Measurements from ENCODE around the gene EIF5B. TPM values are rescaled to one million over a fixed set of nuclear protein-coding genes. Genes with fewer than 3 reads are reported as not detected.

The EIF5B gene
- total RNA-seq, 1 experiment from 2014 or later = 79.5 TPM

GRCh38 chr2:99346218-99346617 lies 9.0 kb downstream of the EIF5B start:
- H3K4me1 ChIP-seq = peaks cover 9% of the 10 kb centered on the region
- CTCF ChIA-PET = no interaction called here
- Mint-ChIP-seq H3K27ac (ENCODE audit: unreplicated experiment) (no peak overlapping the region), H3K36me3 (ENCODE audit: insufficient read depth, unreplicated experiment) (peaks cover 20% of the 10 kb centered on the region), H3K9me3 (ENCODE audit: unreplicated experiment) (no peaks in the 10 kb centered on the region), H3K4me1 (ENCODE audit: low read depth, unreplicated experiment) (peaks cover 12% of the 10 kb centered on the region), H3K4me3 (ENCODE audit: unreplicated experiment) (no peak overlapping the region), H3K27me3 (ENCODE audit: insufficient read depth, unreplicated experiment) (no peaks in the 10 kb centered on the region)
- TF ChIP-seq CTCF (IDR thresholded peaks at IDR 0.05; ENCODE audit: insufficient read depth in 1 of 2, low read depth in 1 of 2, low read length in 1 of 2, severe bottlenecking in 1 of 2, unreplicated experiment in 1 of 2) = no peak
- no TSS peak for BruUV-seq (replicated peaks)
- no peaks in the 10 kb centered on the region for H3K9me3 ChIP-seq
- POLR2A ChIA-PET = no interaction called here
- no peaks in the 10 kb centered on the region for H3K36me3 ChIP-seq (ENCODE audit: control insufficient read depth, insufficient read depth, low read length)
- no peaks in the 10 kb centered on the region for H3K27me3 ChIP-seq (replicated peaks; ENCODE audit: control insufficient read depth, insufficient read depth, low read length)
- intact Hi-C loops (cut with micrococcal nuclease; ENCODE audit: unreplicated experiment) = no loop called here
- no peak for DNase-seq
- H3K4me3 ChIP-seq (ENCODE audit: low read depth, low read length) = no peak overlapping the region

- Histone ChIP-seq H3K4me1 (peaks cover 6% of the 10 kb centered on the region; the same call in 1 of the 2 replicates), H3K27me3 (replicated peaks; ENCODE audit: control insufficient read depth, insufficient read depth, low read length) (no peaks in the 10 kb centered on the region), H3K4me3 (ENCODE audit: low read depth, low read length) (no peak overlapping the region), H3K9me3 (no peaks in the 10 kb centered on the region), H3K36me3 (ENCODE audit: control insufficient read depth, insufficient read depth, low read length) (no peaks in the 10 kb centered on the region)
- ChIA-PET POLR2A (no interaction called here), CTCF (no interaction called here)
- TF ChIP-seq CTCF (IDR thresholded peaks at IDR 0.05; ENCODE audit: insufficient read depth in 1 of 2, low read depth in 1 of 2, low read length in 1 of 2, severe bottlenecking in 1 of 2, unreplicated experiment in 1 of 2) = no peak
- Mint-ChIP-seq H3K27ac (ENCODE audit: unreplicated experiment) (no peak overlapping the region), H3K4me1 (ENCODE audit: low read depth, unreplicated experiment) (peaks cover 12% of the 10 kb centered on the region), H3K9me3 (ENCODE audit: unreplicated experiment) (no peaks in the 10 kb centered on the region), H3K36me3 (ENCODE audit: insufficient read depth, unreplicated experiment) (peaks cover 14% of the 10 kb centered on the region), H3K27me3 (ENCODE audit: insufficient read depth, unreplicated experiment) (no peaks in the 10 kb centered on the region), H3K4me3 (ENCODE audit: unreplicated experiment) (no peak overlapping the region)
- no peak for DNase-seq
- intact Hi-C loops (cut with micrococcal nuclease; ENCODE audit: unreplicated experiment) = no loop called here
- BruUV-seq (replicated peaks) = no TSS peak
Observed at GRCh38 chr2:99348173-99348572, 11.0 kb downstream of the EIF5B start.

- ChIA-PET POLR2A (no interaction called here), CTCF (no interaction called here)
- BruUV-seq (replicated peaks) = no TSS peak
- TF ChIP-seq CTCF (IDR thresholded peaks at IDR 0.05; ENCODE audit: insufficient read depth in 1 of 2, low read depth in 1 of 2, low read length in 1 of 2, severe bottlenecking in 1 of 2, unreplicated experiment in 1 of 2) = no peak
- H3K36me3 ChIP-seq (ENCODE audit: control insufficient read depth, insufficient read depth, low read length) = no peaks in the 10 kb centered on the region
- H3K9me3 ChIP-seq = no peaks in the 10 kb centered on the region
- DNase-seq = no peak
- H3K27me3 ChIP-seq (replicated peaks; ENCODE audit: control insufficient read depth, insufficient read depth, low read length) = no peaks in the 10 kb centered on the region
- peaks cover 6% of the 10 kb centered on the region for H3K36me3 Mint-ChIP-seq (ENCODE audit: insufficient read depth, unreplicated experiment)
- H3K4me1 Mint-ChIP-seq (ENCODE audit: low read depth, unreplicated experiment) = peaks cover 12% of the 10 kb centered on the region
- H3K4me3 ChIP-seq (ENCODE audit: low read depth, low read length) = no peak overlapping the region
- no peak overlapping the region for H3K27ac Mint-ChIP-seq (ENCODE audit: unreplicated experiment)
- no peaks in the 10 kb centered on the region for H3K9me3 Mint-ChIP-seq (ENCODE audit: unreplicated experiment)
- H3K27me3 Mint-ChIP-seq (ENCODE audit: insufficient read depth, unreplicated experiment) = no peaks in the 10 kb centered on the region
- no peak overlapping the region for H3K4me3 Mint-ChIP-seq (ENCODE audit: unreplicated experiment)
- intact Hi-C loops (cut with micrococcal nuclease; ENCODE audit: unreplicated experiment) = no loop called here
- peaks cover 6% of the 10 kb centered on the region; the same call in 1 of the 2 replicates for H3K4me1 ChIP-seq
Observed at GRCh38 chr2:99350194-99350593, 13.0 kb downstream of the EIF5B start.

All from Caco-2 (cell line).